Neural cell (in vitro differentiated cells): Measurements from ENCODE around the gene ITPRID1. TPM values are rescaled to one million over a fixed set of nuclear protein-coding genes. Genes with fewer than 3 reads are reported as not detected.

Source experiments
- H2AFZ ChIP-seq: fragments of 200-600, 300-800 bp; sonication (generic), shearing (Covaris generic); 2 replicates; pipeline ENCODE4 v1.6.0; 2014; ENCODE audit warnings: low read depth, mild to moderate bottlenecking, antibody characterized with exemption, low read length, moderate library complexity
- H3F3A ChIP-seq: fragments of 200-600 bp; shearing (Covaris generic); 2 replicates; pipeline ENCODE4 v1.6.1; 2016; ENCODE audit warnings: mild to moderate bottlenecking, moderate library complexity, mixed read lengths, antibody characterized with exemption, low read length; ENCODE audit not compliant: insufficient read depth, poor library complexity, severe bottlenecking
- H3K27ac ChIP-seq: fragments of 200-600, 300-800 bp; sonication (generic), shearing (Covaris generic); 2 replicates; pipeline ENCODE4 v1.5.1; 2014; ENCODE audit warnings: mild to moderate bottlenecking, low read length, moderate library complexity
- H3K27me3 ChIP-seq: fragments of 300-800, 200-600 bp; sonication (generic), shearing (Covaris generic); 2 replicates; pipeline ENCODE4 v1.6.0; 2014; ENCODE audit warnings: mild to moderate bottlenecking, low read depth, low read length, moderate library complexity; ENCODE audit not compliant: insufficient read depth
- H3K36me3 ChIP-seq: fragments of 300-800, 200-600 bp; sonication (generic), shearing (Covaris generic); 2 replicates; pipeline ENCODE4 v1.5.1; 2014; ENCODE audit warnings: mild to moderate bottlenecking, antibody characterized with exemption, low read length, moderate library complexity; ENCODE audit not compliant: insufficient read depth
- H3K4me2 ChIP-seq: fragments of 300-800, 200-600 bp; sonication (generic), shearing (Covaris generic); 2 replicates; pipeline ENCODE4 v1.6.0; 2014; ENCODE audit warnings: mild to moderate bottlenecking, low read length
- H3K4me3 ChIP-seq: fragments of 300-800, 200-600 bp; sonication (generic), shearing (Covaris generic); 2 replicates; pipeline ENCODE4 v1.5.1; 2014; ENCODE audit warnings: mild to moderate bottlenecking, low read length, moderate library complexity
- H3K79me2 ChIP-seq: fragments of 200-600 bp; shearing (Covaris generic); replicated peaks from 2 replicates; pipeline ENCODE4 v1.6.0; 2014; ENCODE audit warnings: mild to moderate bottlenecking, low read length, moderate library complexity; ENCODE audit not compliant: insufficient read depth
- H3K9ac ChIP-seq: fragments of 300-800, 200-600 bp; sonication (generic), shearing (Covaris generic); 2 replicates; pipeline ENCODE4 v1.6.1; 2016; ENCODE audit warnings: mild to moderate bottlenecking, low read length, mixed read lengths
- H3K9me2 ChIP-seq: fragments of 200-600 bp; shearing (Covaris generic); 2 replicates; pipeline ENCODE4 v1.6.1; 2016; ENCODE audit warnings: mild to moderate bottlenecking, low read length, mixed read lengths; ENCODE audit not compliant: insufficient read depth
- H3K9me3 ChIP-seq: fragments of 200-600, 300-800 bp; sonication (generic), shearing (Covaris generic); 2 replicates; pipeline ENCODE4 v1.6.1; 2016; ENCODE audit warnings: mild to moderate bottlenecking, mixed run types, low read length, moderate library complexity, mixed read lengths
- H4K20me1 ChIP-seq: fragments of 200-600 bp; shearing (Covaris generic); 2 replicates; pipeline ENCODE4 v1.6.1; 2016; ENCODE audit warnings: mild to moderate bottlenecking, mixed run types; ENCODE audit not compliant: insufficient read depth
- CTCF ChIP-seq: fragments of 450-650 bp; IDR thresholded peaks from 2 replicates; pipeline ENCODE4 v1.5.1; 2014; ENCODE audit warnings: antibody characterized with exemption, mild to moderate bottlenecking, moderate library complexity; ENCODE audit not compliant: poor library complexity, severe bottlenecking
- EP300 ChIP-seq: fragments of 450-650 bp; conservative IDR thresholded peaks from 2 replicates; pipeline ENCODE4 v1.6.1; 2014; ENCODE audit warnings: antibody characterized with exemption, mild to moderate bottlenecking, moderate library complexity; ENCODE audit not compliant: poor library complexity, severe bottlenecking
- EZH2 ChIP-seq: fragments of 200-600, 300-800 bp; shearing (Covaris generic), sonication (generic); IDR thresholded peaks from 2 replicates; pipeline ENCODE4 v1.6.1; 2014; ENCODE audit warnings: antibody characterized with exemption, low read length, borderline replicate concordance, mild to moderate bottlenecking; ENCODE audit not compliant: insufficient read depth, poor library complexity, severe bottlenecking
- MXI1 ChIP-seq: fragments of 450-650 bp; conservative IDR thresholded peaks from 2 replicates; pipeline ENCODE4 v1.6.1; 2014; ENCODE audit warnings: antibody characterized with exemption, mild to moderate bottlenecking; ENCODE audit not compliant: poor library complexity, severe bottlenecking
- POLR2AphosphoS5 ChIP-seq: IDR thresholded peaks from 2 replicates; pipeline ENCODE4 v1.6.1; 2012
- RAD21 ChIP-seq: fragments of 450-650 bp; conservative IDR thresholded peaks from 2 replicates; pipeline ENCODE4 v1.6.1; 2014; ENCODE audit warnings: antibody characterized with exemption, mild to moderate bottlenecking, moderate library complexity
- REST ChIP-seq: IDR thresholded peaks from 2 replicates; pipeline ENCODE4 v1.6.1; 2012; ENCODE audit warnings: borderline replicate concordance
- SMC3 ChIP-seq: fragments of 450-650 bp; conservative IDR thresholded peaks from 2 replicates; pipeline ENCODE4 v1.6.1; 2014; ENCODE audit warnings: antibody characterized with exemption, mild to moderate bottlenecking, moderate library complexity; ENCODE audit not compliant: poor library complexity
- TAF1 ChIP-seq: IDR thresholded peaks from 2 replicates; pipeline ENCODE4 v1.6.1; 2012; ENCODE audit warnings: low read depth
- polyA plus RNA-seq: library from polyadenylated mRNA; depleted of rRNA; stranded (reverse); fragments of >200 nt; gene quantifications from 2 replicates; pipeline ENCODE4 v1.2.3, GENCODE V29; 2014

ITPRID1 gene
- polyA plus RNA-seq, 1 donor from 2014 or later = not detected

GRCh38 chr7:31518766-31519165, 4.9 kb downstream of the ITPRID1 start:
- Histone ChIP-seq H4K20me1 (no peaks in the 10 kb centered on the region), H3K9me2 (no peaks in the 10 kb centered on the region), H3K27me3 (no peaks in the 10 kb centered on the region), H3K79me2 (no peaks in the 10 kb centered on the region), H2AFZ (no peak overlapping the region), H3K4me3 (no peak overlapping the region), H3K36me3 (no peaks in the 10 kb centered on the region), H3K9ac (no peak overlapping the region), H3K27ac (no peak overlapping the region), H3F3A (no peaks in the 10 kb centered on the region), H3K4me2 (no peak overlapping the region), H3K9me3 (no peaks in the 10 kb centered on the region)
- TF ChIP-seq RAD21 = no peak
- TF ChIP-seq POLR2AphosphoS5 = no peak
- no peak for TF ChIP-seq EZH2
- no peak for TF ChIP-seq REST
- TF ChIP-seq CTCF = no peak
- no peak for TF ChIP-seq MXI1
- TF ChIP-seq EP300 = no peak
- TF ChIP-seq SMC3 = no peak
- no peak for TF ChIP-seq TAF1

- H3K27me3 ChIP-seq = no peaks in the 10 kb centered on the region
- no peak overlapping the region for H3K9ac ChIP-seq
- H2AFZ ChIP-seq = no peak overlapping the region
- H3F3A ChIP-seq = no peaks in the 10 kb centered on the region
- no peaks in the 10 kb centered on the region for H3K9me3 ChIP-seq
- no peaks in the 10 kb centered on the region for H3K79me2 ChIP-seq
- no peak overlapping the region for H3K27ac ChIP-seq
- H3K36me3 ChIP-seq = no peaks in the 10 kb centered on the region
- H3K4me2 ChIP-seq = no peak overlapping the region
- no peak overlapping the region for H3K4me3 ChIP-seq
- no peaks in the 10 kb centered on the region for H4K20me1 ChIP-seq
- no peak for TF ChIP-seq TAF1
- TF ChIP-seq REST = no peak
- no peak for TF ChIP-seq EZH2
- no peak for TF ChIP-seq EP300
- TF ChIP-seq POLR2AphosphoS5 = no peak
- TF ChIP-seq SMC3 = no peak
- TF ChIP-seq MXI1 = no peak
- no peak for TF ChIP-seq CTCF
- no peak for TF ChIP-seq RAD21
- H3K9me2 ChIP-seq = no peaks in the 10 kb centered on the region
Observed at GRCh38 chr7:31521336-31522010, 7.6 kb downstream of the ITPRID1 start.
